GM21367 (cell line): Measurements from ENCODE around the gene MFAP5.

Source experiments
- ATAC-seq: cut with Tn5 transposase; IDR thresholded peaks from one replicate; pipeline ENCODE4 v1.9.1; 2021; ENCODE audit not compliant: unreplicated experiment

MFAP5 gene, protein sequence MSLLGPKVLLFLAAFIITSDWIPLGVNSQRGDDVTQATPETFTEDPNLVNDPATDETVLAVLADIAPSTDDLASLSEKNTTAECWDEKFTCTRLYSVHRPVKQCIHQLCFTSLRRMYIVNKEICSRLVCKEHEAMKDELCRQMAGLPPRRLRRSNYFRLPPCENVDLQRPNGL

DNA sequence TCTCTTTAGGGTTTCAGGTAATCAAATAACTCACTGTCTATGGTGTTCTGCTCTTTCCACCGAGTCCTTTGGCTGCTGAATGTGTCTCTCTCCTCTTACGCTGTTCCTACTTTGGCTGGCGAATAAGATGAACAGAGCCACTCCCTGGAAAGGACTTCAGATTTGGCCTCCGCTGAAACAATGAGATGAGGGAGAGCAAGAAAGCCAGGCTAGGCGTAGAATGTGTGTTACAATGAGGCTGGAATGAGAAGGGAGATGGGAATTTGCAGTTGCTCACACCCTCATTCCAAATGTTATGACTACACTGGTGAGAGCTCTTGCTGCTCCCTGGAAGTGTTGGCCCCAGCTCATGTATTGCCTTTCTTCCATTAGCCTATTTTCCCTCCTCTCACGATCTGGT is at the start of gene MFAP5:
Gene MFAP5 (minus strand): TSS at position 234 of the 400 bp plus-strand sequence. CDS start 722 bp downstream, outside the sequence.
- no peak for ATAC-seq

DNA sequence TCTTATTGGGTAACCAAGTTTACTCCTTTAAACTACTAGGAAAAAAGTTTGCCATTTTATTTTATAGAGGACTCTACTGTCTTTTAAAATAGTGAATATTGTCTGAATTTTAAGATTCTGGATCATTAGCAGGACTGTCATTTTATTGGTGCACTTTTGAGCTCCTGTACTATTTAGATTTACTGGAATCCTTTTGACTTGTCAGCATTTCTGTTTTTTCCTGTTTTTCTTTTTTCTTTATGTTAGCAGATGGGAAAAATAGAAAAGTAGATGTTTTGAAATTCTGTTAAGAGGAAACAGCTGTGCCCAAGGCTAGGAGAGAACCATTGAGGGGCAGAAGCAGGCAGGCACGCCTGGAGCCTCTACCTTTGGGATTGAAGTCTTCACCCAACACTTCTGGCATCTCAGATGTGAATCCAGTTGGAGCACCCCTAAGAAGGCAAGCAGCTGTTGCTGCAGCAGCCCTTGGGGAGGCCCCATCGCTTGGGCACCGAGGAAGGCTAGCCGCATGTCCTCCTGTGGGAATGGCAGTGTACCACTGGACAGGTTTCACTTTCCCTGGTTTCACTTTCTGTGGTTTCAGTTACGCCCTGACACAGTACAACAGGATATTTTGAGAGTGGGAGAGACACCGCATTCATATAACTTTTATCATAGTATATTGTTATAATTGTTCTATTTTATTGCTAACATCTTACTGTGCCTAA is 46.7 kb upstream of the MFAP5 start:
- ATAC-seq: no peak

- ATAC-seq: no peak
Measured at GRCh38 chr12:8702159-8702558, 39.5 kb upstream of the MFAP5 start.

GRCh38 chr12:8701046-8701660 is 38.5 kb upstream of the MFAP5 start:
- ATAC-seq: no peak

- no peak for ATAC-seq
Measured at GRCh38 chr12:8699714-8700113, 37.1 kb upstream of the MFAP5 start.

DNA sequence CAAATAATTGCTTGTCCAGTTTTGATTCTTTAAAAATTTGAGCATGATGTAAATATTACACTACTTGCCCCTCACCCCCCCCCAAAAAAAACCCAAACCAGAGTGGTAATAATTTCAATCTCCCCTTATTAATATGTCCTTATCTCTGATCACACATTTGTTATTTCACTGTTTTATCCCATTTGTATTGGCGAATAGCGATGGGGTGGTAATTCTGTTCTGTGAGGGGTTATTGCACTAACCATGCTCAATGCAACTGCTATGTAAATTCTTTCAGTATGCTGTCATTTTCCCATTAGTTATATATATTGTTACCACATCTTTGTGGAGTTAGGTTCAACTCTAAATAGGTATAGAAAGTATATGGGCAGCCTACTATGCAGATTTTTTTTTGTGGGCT is 36.3 kb upstream of the MFAP5 start:
- no peak for ATAC-seq

- peak; percentile 28 for ATAC-seq
Measured at GRCh38 chr12:8698132-8698851, 35.7 kb upstream of the MFAP5 start.

- ATAC-seq: peak; percentile 72
Measured at GRCh38 chr12:8697476-8698131, 35.0 kb upstream of the MFAP5 start, which contains the start of gene RIMKLB. TSS of gene RIMKLB (plus strand) at chr12:8697991. CDS start at chr12:8713867, 15,876 bp downstream.

- peak; percentile 10 for ATAC-seq
Measured at GRCh38 chr12:8697120-8697475, 34.5 kb upstream of the MFAP5 start.

DNA sequence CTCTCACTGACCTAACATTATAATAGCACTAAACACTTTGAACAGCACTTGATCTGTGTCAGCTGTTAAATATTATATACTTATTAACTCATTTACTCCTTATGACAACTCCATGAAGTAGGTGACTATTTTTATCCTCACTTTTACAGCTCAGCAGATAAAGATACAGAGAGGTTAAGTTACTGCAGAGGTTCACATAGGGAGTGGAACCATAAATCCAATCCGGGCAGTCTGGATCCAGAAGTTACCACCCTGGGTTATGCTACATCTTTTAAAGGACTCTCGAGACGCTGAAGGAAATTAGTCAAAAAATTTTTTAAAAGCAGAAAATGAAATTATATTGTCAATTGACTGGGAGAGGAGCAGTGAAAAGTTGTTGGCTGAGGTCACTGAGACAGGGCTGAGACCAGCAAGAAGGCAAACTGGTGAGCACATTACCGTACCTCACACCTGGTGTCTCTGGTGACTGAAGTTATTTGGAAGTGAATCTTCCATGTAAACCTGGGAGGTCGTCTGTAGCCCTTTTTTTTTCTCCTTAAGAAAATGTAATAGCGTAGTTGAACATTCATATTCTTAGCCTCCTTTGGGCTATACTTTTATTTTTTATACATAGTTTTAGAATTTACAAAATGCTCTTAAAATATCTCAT is 33.9 kb upstream of the MFAP5 start:
- ATAC-seq: no peak

GRCh38 chr12:8695116-8695515 is 32.5 kb upstream of the MFAP5 start:
- no peak for ATAC-seq

DNA sequence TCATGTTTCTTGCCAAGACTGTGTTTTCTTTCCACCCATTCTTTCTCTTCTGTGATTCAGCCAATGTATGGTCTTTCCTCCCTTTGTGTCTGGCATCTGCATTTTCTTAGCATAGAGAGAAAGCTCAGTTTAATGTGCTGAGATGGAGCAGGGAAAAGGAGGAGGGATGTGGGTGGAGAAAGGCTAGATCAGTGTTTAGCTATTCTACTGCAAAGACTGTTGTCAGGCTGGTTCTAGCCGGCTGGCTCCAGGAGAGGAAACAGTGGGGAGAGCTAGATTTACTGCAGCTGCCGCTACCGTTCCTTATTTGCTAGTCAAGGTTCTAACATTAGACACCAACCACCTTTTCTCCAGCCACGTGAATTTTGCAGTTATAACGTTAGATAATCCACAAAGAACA is 29.9 kb upstream of the MFAP5 start:
- ATAC-seq: no peak

- no peak for ATAC-seq
Measured at GRCh38 chr12:8689681-8690080, 27.1 kb upstream of the MFAP5 start.

- ATAC-seq: no peak
Measured at GRCh38 chr12:8687846-8688601, 25.4 kb upstream of the MFAP5 start.

DNA sequence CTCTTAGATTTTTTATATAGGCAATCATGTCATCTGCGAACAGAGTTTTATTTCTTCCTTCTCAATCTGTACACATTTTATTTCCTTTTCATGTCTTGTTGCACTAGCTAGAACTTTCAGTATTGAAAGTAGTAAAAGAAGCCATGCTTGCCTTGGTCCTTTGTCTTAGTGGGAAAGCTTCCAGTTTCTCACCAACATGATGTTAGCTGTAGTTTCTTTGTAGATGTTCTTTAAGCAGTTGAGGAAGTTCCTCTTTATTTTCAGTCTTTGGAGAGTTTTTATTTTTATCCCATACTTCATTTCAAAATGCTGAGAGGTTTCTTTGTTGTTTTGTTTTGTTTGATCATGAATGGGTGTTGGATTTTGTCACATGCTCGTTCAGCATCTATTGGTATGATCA is 22.4 kb upstream of the MFAP5 start:
- no peak for ATAC-seq

- no peak for ATAC-seq
Measured at GRCh38 chr12:8681129-8681884, 18.7 kb upstream of the MFAP5 start.

DNA sequence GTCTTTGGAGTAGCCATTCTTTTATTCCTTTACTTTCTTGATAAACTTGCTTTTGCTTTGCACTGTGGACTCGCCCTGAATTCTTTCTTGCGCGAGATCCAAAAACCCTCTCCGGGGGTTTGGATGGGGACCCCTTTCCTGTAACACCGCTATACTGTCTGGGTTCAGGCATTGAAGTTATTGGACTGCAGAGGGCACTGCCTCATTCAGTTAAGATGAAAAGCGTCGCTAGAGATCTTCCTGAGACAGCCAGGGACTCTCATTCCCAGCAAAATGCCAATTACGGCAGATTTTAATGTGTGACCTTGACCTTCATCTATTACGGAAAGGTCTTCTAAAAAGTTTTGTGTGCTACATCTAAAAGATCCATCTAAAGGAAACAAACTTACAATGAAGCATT is 17.9 kb upstream of the MFAP5 start:
- ATAC-seq: no peak

DNA sequence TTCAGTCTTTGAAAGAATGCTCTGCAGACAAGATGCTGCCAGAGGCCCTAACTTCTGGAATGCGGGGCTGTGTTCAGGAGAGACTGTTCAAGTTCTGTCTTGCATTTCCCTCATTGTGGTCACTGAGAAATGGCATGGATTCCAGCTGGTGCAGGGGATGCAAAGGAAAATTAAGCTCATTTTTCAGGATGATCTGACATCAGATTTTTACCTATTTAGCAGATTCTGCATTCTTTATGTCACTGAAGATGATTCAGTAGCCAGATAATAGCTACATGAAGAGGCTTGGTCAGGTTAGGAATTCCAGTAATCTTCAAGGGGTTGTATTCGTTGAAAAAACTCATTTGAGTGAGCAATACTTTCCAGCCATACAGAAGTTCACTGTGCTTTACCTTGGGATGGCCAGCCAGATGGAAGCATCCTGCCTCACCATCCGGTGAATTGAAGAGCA is 16.1 kb upstream of the MFAP5 start:
- ATAC-seq: no peak

- ATAC-seq: no peak
Measured at GRCh38 chr12:8677362-8677761, 14.7 kb upstream of the MFAP5 start.
